Epithelial cell of prostate (primary cell): ENCODE data around the gene SMIM21.

Experiments used
- DNase-seq: peaks from one replicate; pipeline ENCODE4 v3.0.0-alpha.2; 2011; ENCODE audit warnings: low read depth, low spot score
- H3K27ac ChIP-seq: fragments of 450-650 bp; 2 replicates; pipeline ENCODE4 v1.5.1; 2017; ENCODE audit warnings: mild to moderate bottlenecking

The SMIM21 gene

GRCh38 chr18:75429975-75430374 lies 2.5 kb upstream of the SMIM21 start:
- H3K27ac ChIP-seq: no peak overlapping the region
- DNase-seq: no peak

GRCh38 chr18:75428490-75428889 lies 987 bp upstream of the SMIM21 start:
- H3K27ac ChIP-seq: no peak overlapping the region

GRCh38 chr18:75422341-75422910 lies 5.1 kb downstream of the SMIM21 start:
- DNase-seq: no peak
- H3K27ac ChIP-seq: no peak overlapping the region

More at GRCh38 chr18:75428490-75428889, 987 bp upstream of the SMIM21 start:
- DNase-seq: no peak

GRCh38 chr18:75421656-75422055 lies 5.8 kb downstream of the SMIM21 start:
- H3K27ac ChIP-seq: no peak overlapping the region
- DNase-seq: no peak

- no peak overlapping the region for H3K27ac ChIP-seq
Observed at GRCh38 chr18:75418293-75419005, 9.1 kb downstream of the SMIM21 start.

GRCh38 chr18:75410611-75411010 lies 16.9 kb downstream of the SMIM21 start:
- DNase-seq: no peak
- no peak overlapping the region for H3K27ac ChIP-seq

More at GRCh38 chr18:75418293-75419005, 9.1 kb downstream of the SMIM21 start:
- no peak for DNase-seq

- H3K27ac ChIP-seq: no peak overlapping the region
- DNase-seq: no peak
Observed at GRCh38 chr18:75409806-75410205, 17.7 kb downstream of the SMIM21 start.

- H3K27ac ChIP-seq: peak overlapping the region; percentile 80
- peak; percentile 99 for DNase-seq
Observed at GRCh38 chr18:75408554-75409506, 18.7 kb downstream of the SMIM21 start.

GRCh38 chr18:75407468-75408437 lies 19.8 kb downstream of the SMIM21 start:
- peak; percentile 27 for DNase-seq
- peak overlapping the region; percentile 80 for H3K27ac ChIP-seq

- DNase-seq: no peak
- H3K27ac ChIP-seq: no peak overlapping the region
Observed at GRCh38 chr18:75406491-75407445, 20.7 kb downstream of the SMIM21 start.

GRCh38 chr18:75405351-75405750 lies 22.2 kb downstream of the SMIM21 start:
- DNase-seq: no peak

GRCh38 chr18:75400366-75400765 lies 27.1 kb downstream of the SMIM21 start:
- no peak for DNase-seq
- H3K27ac ChIP-seq: no peak overlapping the region

More at GRCh38 chr18:75405351-75405750, 22.2 kb downstream of the SMIM21 start:
- H3K27ac ChIP-seq: no peak overlapping the region

- DNase-seq: no peak
- no peak overlapping the region for H3K27ac ChIP-seq
Observed at GRCh38 chr18:75395137-75395536, 32.4 kb downstream of the SMIM21 start.

GRCh38 chr18:75393721-75394120 lies 33.8 kb downstream of the SMIM21 start:
- no peak for DNase-seq

GRCh38 chr18:75392226-75392578 lies 35.3 kb downstream of the SMIM21 start:
- no peak for DNase-seq
- H3K27ac ChIP-seq: no peak overlapping the region

More at GRCh38 chr18:75393721-75394120, 33.8 kb downstream of the SMIM21 start:
- no peak overlapping the region for H3K27ac ChIP-seq

- DNase-seq: no peak
- no peak overlapping the region for H3K27ac ChIP-seq
Observed at GRCh38 chr18:75391279-75392225, 36.0 kb downstream of the SMIM21 start.

- no peak overlapping the region for H3K27ac ChIP-seq
- DNase-seq: no peak
Observed at GRCh38 chr18:75390854-75391253, 36.6 kb downstream of the SMIM21 start.
